HS-27A (cell line): ENCODE measurements around the gene SEBOX.
A peak's percentile ranks its signal among the peaks of the same experiment; 100 is the strongest.

Source experiments
- DNase-seq: peaks from one replicate; pipeline ENCODE4 v3.0.0-alpha.2; 2012; ENCODE audit warnings: low read depth, missing footprints

SEBOX gene

GRCh38 chr17:28318759-28319597 lies 46.0 kb downstream of the SEBOX start, which contains the start of gene TMEM97:
Gene TMEM97, plus strand, starts transcription at chr17:28319200. Its CDS starts 40 bp downstream, at chr17:28319240.
- DNase-seq, result peak; percentile 76

GRCh38 chr17:28317966-28318758 lies 46.8 kb downstream of the SEBOX start:
- DNase-seq, result no peak

GRCh38 chr17:28317099-28317965 lies 47.7 kb downstream of the SEBOX start:
- no peak for DNase-seq

GRCh38 chr17:28315846-28316705 lies 48.9 kb downstream of the SEBOX start:
- DNase-seq, result no peak

GRCh38 chr17:28313841-28314240 lies 51.2 kb downstream of the SEBOX start:
- DNase-seq, result no peak
